HG03135 (cell line): ENCODE results near the gene MRC2.
"Not testable (repeated sequence)": the region's sequence is repeated elsewhere in the genome, so short reads cannot be mapped to it uniquely, and the experiment has no call there.

Source experiments
- ATAC-seq: cut with Tn5 transposase; IDR thresholded peaks from one replicate; pipeline ENCODE4 v1.9.1; 2021; ENCODE audit warnings: mild to moderate bottlenecking, moderate library complexity; ENCODE audit not compliant: unreplicated experiment

Gene MRC2

GRCh38 chr17:62613095-62613494 is 14.4 kb upstream of the MRC2 start:
- not testable (repeated sequence) for ATAC-seq

GRCh38 chr17:62614142-62614541 is 13.3 kb upstream of the MRC2 start:
- ATAC-seq = no peak

- ATAC-seq = no peak
These were observed 12.0 kb upstream of the MRC2 start for GRCh38 chr17:62615503-62615902.

GRCh38 chr17:62616993-62617893 is 10.2 kb upstream of the MRC2 start:
- no peak for ATAC-seq

- ATAC-seq = no peak
These were observed 9.5 kb upstream of the MRC2 start for GRCh38 chr17:62617894-62618472.

GRCh38 chr17:62618647-62619416 is 8.6 kb upstream of the MRC2 start:
- ATAC-seq = no peak

- ATAC-seq = no peak
These were observed 7.9 kb upstream of the MRC2 start for GRCh38 chr17:62619417-62620155.

GRCh38 chr17:62621223-62621622 is 6.2 kb upstream of the MRC2 start:
- ATAC-seq = no peak

- ATAC-seq = no peak
These were observed 2.1 kb upstream of the MRC2 start for GRCh38 chr17:62625184-62625869.

GRCh38 chr17:62625870-62626200 is 1.6 kb upstream of the MRC2 start:
- ATAC-seq = no peak

- ATAC-seq = no peak
These were observed 701 bp upstream of the MRC2 start for GRCh38 chr17:62626719-62627218.

- no peak for ATAC-seq
These were observed 599 bp downstream of the MRC2 start for GRCh38 chr17:62627904-62628633.

GRCh38 chr17:62628831-62629555 is 1.5 kb downstream of the MRC2 start:
- no peak for ATAC-seq

- no peak for ATAC-seq
These were observed 2.3 kb downstream of the MRC2 start for GRCh38 chr17:62629556-62630364.

GRCh38 chr17:62630365-62631085 is 3.1 kb downstream of the MRC2 start:
- no peak for ATAC-seq

GRCh38 chr17:62631086-62631935 is 3.8 kb downstream of the MRC2 start:
- no peak for ATAC-seq
